ENCODE results near the gene BBS9. TPM values are rescaled to one million over a fixed set of nuclear protein-coding genes. Genes with fewer than 3 reads are reported as not detected.

The BBS9 gene
- total and polyA plus RNA-seq, 2 of the 4 experiments (the other 2 are of a cell fraction): 7.9 to 9.5 TPM

- Histone ChIP-seq H3K4me2 (ENCODE audit: low read depth, low read length) (no peak overlapping the region), H2BK20ac (ENCODE audit: low read depth, low read length) (no peak overlapping the region), H2AFZ (replicated peaks; ENCODE audit: low read length, poor library complexity) (no peak overlapping the region), H3K27me3 (ENCODE audit: control insufficient read depth, insufficient read depth, low read length) (no peaks in the 10 kb centered on the region), H3K27ac (ENCODE audit: insufficient read depth, low read length) (no peak overlapping the region), H4K8ac (ENCODE audit: low read depth in 2 of 2, low read length in 2 of 2) (no peak overlapping the region), H3K23ac (ENCODE audit: low read depth, low read length) (no peak overlapping the region), H3K4me3 (ENCODE audit: insufficient read depth, low read depth, low read length) (no peak overlapping the region), H3K56ac (ENCODE audit: extremely low read depth, insufficient read depth, low read length) (no peak overlapping the region), H3K36me3 (ENCODE audit: control insufficient read depth, insufficient read depth, low read length) (no peaks in the 10 kb centered on the region), H3K18ac (ENCODE audit: low read depth, low read length) (no peak overlapping the region), H3K4ac (ENCODE audit: low read depth, low read length) (no peak overlapping the region), H2BK15ac (ENCODE audit: low read depth, low read length) (no peak overlapping the region), H3K79me1 (ENCODE audit: low read depth in 1 of 2, low read length in 2 of 2) (no peaks in the 10 kb centered on the region), H4K91ac (ENCODE audit: insufficient read depth, low read depth, low read length) (no peak overlapping the region), H2BK120ac (ENCODE audit: low read depth, low read length) (no peak overlapping the region), H2AK5ac (ENCODE audit: low read depth, low read length) (no peak overlapping the region), H2AK9ac (replicated peaks; ENCODE audit: low read depth, low read length, poor library complexity) (no peak overlapping the region), H3K4me1 (ENCODE audit: control insufficient read depth, insufficient read depth, low read length) (peaks cover 5% of the 10 kb centered on the region), H3K14ac (replicated peaks; ENCODE audit: low read depth, low read length) (no peak overlapping the region), H4K5ac (ENCODE audit: low read depth, low read length) (no peak overlapping the region), H4K20me1 (ENCODE audit: insufficient read depth, low read length) (no peaks in the 10 kb centered on the region), H3K9ac (ENCODE audit: low read depth, low read length) (no peak overlapping the region), H3K9me3 (ENCODE audit: control insufficient read depth, insufficient read depth, low read length) (no peaks in the 10 kb centered on the region), H2BK5ac (ENCODE audit: low read depth, low read length, poor library complexity, severe bottlenecking) (no peak overlapping the region), H3K9me1 (ENCODE audit: insufficient read depth, low read length) (0 out of 2 replicates have a peak, but pooled peaks cover 4% of the 10 kb centered on the region)
- intact Hi-C loops (cut with micrococcal nuclease) (no loop called here), dilution Hi-C loops (cut with HindIII; ENCODE audit: low sequenced_read_pairs, unreplicated experiment) (no loop called here), in situ Hi-C loops (cut with MboI; ENCODE audit: low sequenced_read_pairs) (no loop called here)
- BruUV-seq (replicated peaks): no TSS peak
- DNase-seq (no peak), ATAC-seq (ENCODE audit: low read depth) (no peak)
- POLR2A ChIA-PET (ENCODE audit: unreplicated experiment): no interaction called here
- TF ChIP-seq CHD1 (IDR thresholded peaks at IDR 0.05; ENCODE audit: low read depth, low read length) (no peak), SMC3 (IDR thresholded peaks at IDR 0.05; ENCODE audit: low read depth, low read length) (no peak)
- WGBS, 2 experiments (ENCODE audit: extremely low coverage in 2 of 2, insufficient read length in 1 of 2): no CpG with 5 or more reads among the region's 1 CpG
- CTCF ChIA-PET: interaction anchor here (0.6 kb wide), 1 partner anchor 41 kb away, joined by 3 read pairs; no protein-coding TSS in a partner anchor
Observed at GRCh38 chr7:33642312-33642711, 512.9 kb downstream of the BBS9 start.
